Loucy (cell line): ENCODE measurements around the gene AQP3.
"Not testable (repeated sequence)": the region's sequence is repeated elsewhere in the genome, so short reads cannot be mapped to it uniquely, and the experiment has no call there.

ENCODE experiments used
- H2AFZ ChIP-seq: fragments of 200-600 bp; sonication (generic); 2 replicates; pipeline ENCODE4 v1.6.0; 2016; ENCODE audit warnings: antibody characterized with exemption, mild to moderate bottlenecking, low read length, moderate library complexity
- H3F3A ChIP-seq: fragments of 200-600 bp; 2 replicates; pipeline ENCODE4 v1.6.0; 2016; ENCODE audit warnings: antibody characterized with exemption, low read depth, mild to moderate bottlenecking
- H3K27me3 ChIP-seq: fragments of 200-600 bp; sonication (generic); 2 replicates; pipeline ENCODE4 v1.6.1; 2014; ENCODE audit warnings: low read length, mild to moderate bottlenecking; ENCODE audit not compliant: insufficient read depth, poor library complexity, severe bottlenecking
- H3K36me3 ChIP-seq: fragments of 200-600 bp; sonication (generic); 2 replicates; pipeline ENCODE4 v1.6.1; 2016; ENCODE audit warnings: low read length; ENCODE audit not compliant: insufficient read depth
- H3K4me1 ChIP-seq: fragments of 200-600 bp; sonication (generic); 2 replicates; pipeline ENCODE4 v1.5.1; 2014; ENCODE audit warnings: low read length, mild to moderate bottlenecking; ENCODE audit not compliant: insufficient read depth, poor library complexity, severe bottlenecking
- H3K4me2 ChIP-seq: fragments of 200-600 bp; sonication (generic); 2 replicates; pipeline ENCODE4 v1.6.0; 2014; ENCODE audit warnings: antibody characterized with exemption, low read length, low read depth, mild to moderate bottlenecking; ENCODE audit not compliant: poor library complexity, severe bottlenecking
- H3K4me3 ChIP-seq: fragments of 200-600 bp; sonication (generic); 2 replicates; pipeline ENCODE4 v1.5.1; 2014; ENCODE audit warnings: low read length, mild to moderate bottlenecking, mixed read lengths; ENCODE audit not compliant: poor library complexity, severe bottlenecking
- H3K79me2 ChIP-seq: fragments of 200-600 bp; sonication (generic); 2 replicates; pipeline ENCODE4 v1.6.1; 2014; ENCODE audit warnings: low read length; ENCODE audit not compliant: insufficient read depth
- H3K9ac ChIP-seq: fragments of 200-600 bp; sonication (generic); 2 replicates; pipeline ENCODE4 v1.6.0; 2014; ENCODE audit warnings: mild to moderate bottlenecking, low read depth, low read length, moderate library complexity; ENCODE audit not compliant: poor library complexity, severe bottlenecking
- H3K9me2 ChIP-seq: fragments of 200-600 bp; sonication (generic); replicated peaks from 2 replicates; pipeline ENCODE4 v1.6.1; 2016; ENCODE audit warnings: low read depth, low read length, mixed read lengths
- H3K9me3 ChIP-seq: fragments of 200-600 bp; sonication (generic); 2 replicates; pipeline ENCODE4 v1.6.1; 2014; ENCODE audit warnings: mild to moderate bottlenecking, antibody characterized with exemption, low read length, low read depth; ENCODE audit not compliant: insufficient read depth
- H4K20me1 ChIP-seq: fragments of 200-600 bp; sonication (generic); 2 replicates; pipeline ENCODE4 v1.6.0; 2014; ENCODE audit warnings: antibody characterized with exemption, low read length, mild to moderate bottlenecking; ENCODE audit not compliant: insufficient read depth, poor library complexity, severe bottlenecking
- EZH2phosphoT487 ChIP-seq: fragments of 200-600 bp; IDR thresholded peaks from 2 replicates; pipeline ENCODE4 v1.6.1; 2018; ENCODE audit warnings: antibody characterized with exemption, mild to moderate bottlenecking, moderate library complexity, borderline replicate concordance
- TF ChIP-seq, protein P1 (sequence below): fragments of 200-600 bp; sonication (generic); conservative IDR thresholded peaks from 2 replicates; pipeline ENCODE4 v1.5.1; 2014; ENCODE audit warnings: mild to moderate bottlenecking, antibody characterized with exemption, low read length

The AQP3 gene

DNA sequence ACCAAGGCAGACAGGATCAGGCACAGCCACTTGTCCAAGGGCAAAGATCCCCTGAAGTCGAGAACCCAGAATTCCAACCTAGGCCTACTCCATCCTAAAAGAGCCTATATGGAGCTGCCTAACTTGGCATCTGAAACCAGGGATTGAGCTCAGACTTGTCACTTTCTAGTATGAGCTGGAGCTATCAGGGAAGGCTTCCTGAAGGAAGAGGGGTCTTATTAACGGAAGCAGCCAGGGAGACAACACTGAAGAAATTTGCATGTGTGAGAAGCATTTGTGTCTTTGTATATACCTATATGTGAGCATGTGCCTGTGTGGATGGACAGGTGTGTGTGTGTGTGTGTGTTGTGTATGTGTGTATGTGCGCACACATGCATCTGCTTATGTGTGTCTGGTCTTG is 40.3 kb downstream of the AQP3 start:
- H3F3A ChIP-seq, result no peaks in the 10 kb centered on the region
- H4K20me1 ChIP-seq, result no peaks in the 10 kb centered on the region

DNA sequence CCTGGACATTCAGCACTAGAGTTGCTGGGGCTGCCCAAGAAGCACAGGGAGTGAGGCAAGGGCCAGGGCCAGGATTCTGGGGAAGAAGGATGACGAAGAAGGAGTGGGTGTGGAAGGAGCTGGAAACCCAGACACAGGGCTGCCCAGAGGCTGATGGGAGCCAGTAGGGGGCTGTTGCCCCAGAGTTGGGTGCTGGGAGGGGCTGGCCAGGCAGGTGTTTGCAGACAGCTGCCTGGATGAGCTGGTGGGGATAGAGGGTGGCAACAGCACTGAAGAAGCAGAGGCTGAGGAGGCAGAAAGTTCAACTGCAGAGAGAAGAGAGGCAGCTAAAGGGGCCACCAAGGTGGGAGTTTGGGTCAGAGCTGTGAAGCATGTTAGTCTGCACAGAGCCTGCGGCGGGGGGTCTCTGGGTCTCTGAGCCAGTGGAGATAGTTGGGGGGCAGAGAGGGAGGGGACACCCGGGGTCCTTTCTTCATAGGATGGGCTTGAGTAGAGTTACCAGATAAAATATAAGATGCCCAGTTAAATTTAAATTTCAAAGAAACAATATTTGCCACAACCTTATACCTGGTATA is 42.5 kb downstream of the AQP3 start:
- no peak overlapping the region for H2AFZ ChIP-seq
- no peak overlapping the region for H3K9ac ChIP-seq
- no peaks in the 10 kb centered on the region for H3K36me3 ChIP-seq
- no peaks in the 10 kb centered on the region for H3K79me2 ChIP-seq
- no peak overlapping the region for H3K4me3 ChIP-seq
- H3F3A ChIP-seq, result no peaks in the 10 kb centered on the region
- no peaks in the 10 kb centered on the region for H3K9me3 ChIP-seq
- H3K27me3 ChIP-seq, result no peaks in the 10 kb centered on the region
- H3K4me2 ChIP-seq, result no peak overlapping the region
- no peaks in the 10 kb centered on the region for H3K4me1 ChIP-seq
- H3K9me2 ChIP-seq, result no peaks in the 10 kb centered on the region
- H4K20me1 ChIP-seq, result no peaks in the 10 kb centered on the region
- TF ChIP-seq, protein P1, sequence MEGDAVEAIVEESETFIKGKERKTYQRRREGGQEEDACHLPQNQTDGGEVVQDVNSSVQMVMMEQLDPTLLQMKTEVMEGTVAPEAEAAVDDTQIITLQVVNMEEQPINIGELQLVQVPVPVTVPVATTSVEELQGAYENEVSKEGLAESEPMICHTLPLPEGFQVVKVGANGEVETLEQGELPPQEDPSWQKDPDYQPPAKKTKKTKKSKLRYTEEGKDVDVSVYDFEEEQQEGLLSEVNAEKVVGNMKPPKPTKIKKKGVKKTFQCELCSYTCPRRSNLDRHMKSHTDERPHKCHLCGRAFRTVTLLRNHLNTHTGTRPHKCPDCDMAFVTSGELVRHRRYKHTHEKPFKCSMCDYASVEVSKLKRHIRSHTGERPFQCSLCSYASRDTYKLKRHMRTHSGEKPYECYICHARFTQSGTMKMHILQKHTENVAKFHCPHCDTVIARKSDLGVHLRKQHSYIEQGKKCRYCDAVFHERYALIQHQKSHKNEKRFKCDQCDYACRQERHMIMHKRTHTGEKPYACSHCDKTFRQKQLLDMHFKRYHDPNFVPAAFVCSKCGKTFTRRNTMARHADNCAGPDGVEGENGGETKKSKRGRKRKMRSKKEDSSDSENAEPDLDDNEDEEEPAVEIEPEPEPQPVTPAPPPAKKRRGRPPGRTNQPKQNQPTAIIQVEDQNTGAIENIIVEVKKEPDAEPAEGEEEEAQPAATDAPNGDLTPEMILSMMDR, result no peak
- TF ChIP-seq EZH2phosphoT487, result no peak

More for the DNA sequence above, 40.3 kb downstream of the AQP3 start:
- Histone ChIP-seq H3K4me3 (no peak overlapping the region), H3K9me2 (no peaks in the 10 kb centered on the region), H3K9me3 (no peaks in the 10 kb centered on the region), H3K4me1 (no peaks in the 10 kb centered on the region), H3K4me2 (no peak overlapping the region), H3K36me3 (no peaks in the 10 kb centered on the region), H3K27me3 (no peaks in the 10 kb centered on the region), H3K9ac (no peak overlapping the region), H2AFZ (no peak overlapping the region), H3K79me2 (no peaks in the 10 kb centered on the region)
- TF ChIP-seq, protein P1, result no peak
- no peak for TF ChIP-seq EZH2phosphoT487

DNA sequence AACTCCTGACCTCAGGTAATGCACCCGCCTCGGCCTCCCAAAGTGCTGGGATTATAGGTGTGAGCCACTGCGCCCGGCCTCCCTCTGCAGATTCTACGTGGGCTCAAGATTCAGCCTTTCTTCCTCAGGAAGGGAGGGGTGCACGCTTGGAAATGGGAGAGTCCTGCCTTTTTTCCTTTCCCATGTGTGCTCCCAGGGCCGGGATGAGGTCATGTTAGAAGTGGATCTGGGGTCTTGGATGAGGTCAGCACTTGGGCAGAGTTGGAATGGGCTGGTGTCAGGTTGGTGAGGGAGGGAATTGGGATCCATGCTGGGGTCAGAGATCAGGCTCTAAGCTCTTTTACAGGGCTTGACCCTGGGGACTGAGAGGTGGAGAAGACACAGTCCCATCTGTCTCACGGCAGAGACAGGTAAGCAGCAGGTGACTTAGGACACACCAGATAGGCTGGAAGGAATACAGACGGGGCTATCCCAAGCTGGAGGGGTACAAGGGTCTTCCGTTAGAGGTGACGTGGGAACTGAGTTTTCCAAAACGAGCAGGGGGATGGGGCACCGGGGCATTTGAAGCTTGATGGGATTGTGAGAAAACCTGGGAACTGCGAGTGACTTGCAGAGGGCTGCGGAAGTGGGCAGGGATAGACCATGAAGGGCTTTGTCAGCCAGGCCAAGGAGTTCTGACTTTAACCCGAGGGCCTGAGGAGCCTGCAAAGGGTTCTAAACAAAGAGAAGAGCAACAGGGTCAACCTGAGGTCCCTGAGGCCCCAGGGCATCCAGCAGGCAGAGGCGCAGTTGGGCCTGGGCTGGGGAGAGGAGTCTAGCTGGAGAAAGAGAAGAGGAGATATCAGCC is 43.2 kb downstream of the AQP3 start:
- no peak overlapping the region for H3K9ac ChIP-seq
- no peaks in the 10 kb centered on the region for H3K79me2 ChIP-seq
- no peaks in the 10 kb centered on the region for H3K9me3 ChIP-seq
- no peaks in the 10 kb centered on the region for H3K9me2 ChIP-seq
- H3F3A ChIP-seq, result no peaks in the 10 kb centered on the region
- H3K36me3 ChIP-seq, result no peaks in the 10 kb centered on the region
- H2AFZ ChIP-seq, result no peak overlapping the region
- TF ChIP-seq, protein P1, result no peak
- TF ChIP-seq EZH2phosphoT487, result no peak
- H3K4me1 ChIP-seq, result no peaks in the 10 kb centered on the region
- H3K27me3 ChIP-seq, result no peaks in the 10 kb centered on the region
- H3K4me2 ChIP-seq, result no peak overlapping the region
- H3K4me3 ChIP-seq, result no peak overlapping the region
- H4K20me1 ChIP-seq, result no peaks in the 10 kb centered on the region

DNA sequence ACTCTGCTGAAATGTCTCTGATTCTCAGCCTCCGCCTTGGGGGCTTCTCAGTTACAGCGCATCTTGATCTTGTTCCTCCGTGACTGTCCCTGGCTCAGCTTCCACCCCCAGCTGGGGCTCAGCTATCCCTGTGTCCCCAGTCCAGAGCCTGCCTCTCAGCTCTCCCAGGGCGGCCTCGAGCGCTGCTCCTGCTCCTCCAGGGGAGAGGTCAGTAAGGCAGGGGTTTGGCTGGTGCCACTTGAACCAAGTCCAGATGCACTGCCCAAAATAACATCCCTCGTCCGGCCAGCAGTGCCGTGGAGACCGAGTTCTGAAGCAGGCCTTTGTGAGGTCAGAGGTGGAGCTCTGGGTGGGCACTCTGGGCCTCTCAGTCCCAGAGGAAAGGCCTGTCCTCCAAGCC is 45.0 kb downstream of the AQP3 start, which contains the start of gene AQP7:
AQP7 (minus strand) TSS at position 198 of the 400 bp plus-strand sequence. CDS start 1,306 bp downstream, outside the sequence.
- not testable (repeated sequence) for H3K79me2 ChIP-seq, H3K4me2 ChIP-seq, H3F3A ChIP-seq, H4K20me1 ChIP-seq, H3K9me3 ChIP-seq, H3K4me1 ChIP-seq, H3K9ac ChIP-seq, H3K9me2 ChIP-seq, H3K36me3 ChIP-seq, H3K27me3 ChIP-seq, H3K4me3 ChIP-seq
- H2AFZ ChIP-seq, result 0 out of 2 replicates have a peak within 1 kb of the TSS, but pooled peaks have one; percentile 60

DNA sequence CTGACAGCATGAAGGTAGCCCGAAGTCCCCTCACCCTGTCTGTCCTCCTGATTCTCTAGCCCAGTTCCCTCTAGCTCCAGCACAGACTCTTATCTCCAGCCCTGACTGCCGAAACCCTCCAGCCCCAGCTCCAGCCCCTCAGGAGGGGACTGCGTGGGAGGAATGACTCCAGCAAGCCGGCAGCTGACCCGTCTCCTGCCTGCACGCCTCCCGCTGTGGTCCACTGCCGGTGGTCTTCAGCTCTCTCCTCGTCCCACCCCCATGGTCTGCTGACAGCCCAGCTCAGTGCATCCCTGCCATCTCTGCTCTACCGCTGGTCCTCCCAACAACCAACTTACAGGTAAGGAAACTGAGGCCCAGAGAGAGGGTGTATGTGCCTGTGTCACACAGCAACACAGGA is 45.6 kb downstream of the AQP3 start:
- not testable (repeated sequence) for H3F3A ChIP-seq, H3K27me3 ChIP-seq, H3K79me2 ChIP-seq, H3K9ac ChIP-seq, H3K4me2 ChIP-seq, H3K4me3 ChIP-seq, H2AFZ ChIP-seq, H3K36me3 ChIP-seq, H3K9me2 ChIP-seq, H3K4me1 ChIP-seq, H3K9me3 ChIP-seq, H4K20me1 ChIP-seq
